A673 (cell line): ENCODE results near the gene FGGY. TPM values are rescaled to one million over a fixed set of nuclear protein-coding genes. Genes with fewer than 3 reads are reported as not detected.

ENCODE experiments used
- BruUV-seq: library from RNA; stranded (reverse); fragments of 400-500 nt; replicated peaks from 2 replicates; lab custom pipeline; 2021; lab: Mats Ljungman, UMichigan
- CTCF ChIA-PET: fragments of 300-600 bp; sonication (Branson Sonifier 250); formaldehyde crosslinking; loops from one replicate; lab custom pipeline; 2022; ENCODE audit warnings: antibody characterized with exemption; lab: Charles Lee
- POLR2A ChIA-PET: fragments of 300-600 bp; sonication (Branson Sonifier 250); formaldehyde crosslinking; loops from one replicate; lab custom pipeline; 2022; ENCODE audit warnings: antibody characterized with exemption; ENCODE audit not compliant: low non-redundant PET; lab: Charles Lee
- DNase-seq: peaks from one replicate; pipeline ENCODE4 v3.0.0-alpha.2; 2015; ENCODE audit warnings: low spot score
- H3K27ac ChIP-seq: fragments of 200-600 bp; sonication (generic); 2 replicates; pipeline ENCODE4 v1.5.1; 2016; ENCODE audit warnings: mixed run types, low read depth, mild to moderate bottlenecking, mixed read lengths, antibody characterized with exemption, low read length; ENCODE audit not compliant: poor library complexity, severe bottlenecking
- H3K27me3 ChIP-seq: fragments of 200-600 bp; sonication (generic); replicated peaks from 2 replicates; pipeline ENCODE4 v1.6.1; 2017; ENCODE audit warnings: mixed run types, low read depth, mild to moderate bottlenecking, mixed read lengths, antibody characterized with exemption, low read length; ENCODE audit not compliant: insufficient read depth, poor library complexity
- H3K36me3 ChIP-seq: fragments of 200-600 bp; sonication (generic); 2 replicates; pipeline ENCODE4 v1.6.1; 2016; ENCODE audit warnings: mixed run types, mild to moderate bottlenecking, mixed read lengths, antibody characterized with exemption, low read length; ENCODE audit not compliant: insufficient read depth, poor library complexity, severe bottlenecking
- H3K4me1 ChIP-seq: fragments of 200-600 bp; sonication (generic); 2 replicates; pipeline ENCODE4 v1.6.1; 2017; ENCODE audit warnings: mixed run types, mild to moderate bottlenecking, mixed read lengths, antibody characterized with exemption, low read length; ENCODE audit not compliant: insufficient read depth, poor library complexity, severe bottlenecking
- H3K4me3 ChIP-seq: fragments of 200-600 bp; sonication (generic); 2 replicates; pipeline ENCODE4 v1.5.1; 2016; ENCODE audit warnings: low read depth, mixed run types, mild to moderate bottlenecking, mixed read lengths, low read length; ENCODE audit not compliant: poor library complexity, severe bottlenecking
- H3K9me3 ChIP-seq: fragments of 200-600 bp; sonication (generic); 2 replicates; pipeline ENCODE4 v1.6.1; 2016; ENCODE audit warnings: mixed run types, low read depth, mild to moderate bottlenecking, mixed read lengths, antibody characterized with exemption, low read length; ENCODE audit not compliant: poor library complexity, severe bottlenecking
- EZH2 ChIP-seq: fragments of 200-600 bp; sonication (generic); IDR thresholded peaks from 2 replicates; pipeline ENCODE4 v1.6.1; 2017; ENCODE audit warnings: borderline replicate concordance, low read depth, mild to moderate bottlenecking, mixed read lengths, antibody characterized with exemption, low read length; ENCODE audit not compliant: poor library complexity, severe bottlenecking
- intact Hi-C: fragments of 100-400 bp; cut with micrococcal nuclease; formaldehyde crosslinking; loops from one replicate; pipeline ENCODE4 v1.10.0; 2022; ENCODE audit not compliant: unreplicated experiment
- total RNA-seq: library from RNA; stranded (reverse); gene quantifications from 2 replicates; pipeline ENCODE4 v1.2.3, GENCODE V29; 2021
- TF ChIP-seq, protein P1 (sequence below): fragments of 300-800, 200-600 bp; sonication (generic); conservative IDR thresholded peaks from 2 replicates; pipeline ENCODE4 v1.5.1; 2017; ENCODE audit warnings: low read depth, mild to moderate bottlenecking, antibody characterized with exemption, low read length, moderate library complexity, mixed read lengths

FGGY gene
- total RNA-seq, 1 experiment from 2014 or later: 2.6 TPM

GRCh38 chr1:59752556-59753414 lies 455.9 kb downstream of the FGGY start:
- H3K9me3 ChIP-seq: no peaks in the 10 kb centered on the region
- intact Hi-C loops: loop anchor here (10.0 kb wide), 1 partner anchor 238 kb away; no protein-coding TSS in a partner anchor
- ChIA-PET CTCF (interaction anchor here (0.5 kb wide), 1 partner anchor 307 kb away, joined by 4 read pairs; no protein-coding TSS in a partner anchor), POLR2A (no interaction called here)
- TF ChIP-seq EZH2: no peak
- TF ChIP-seq, protein P1, sequence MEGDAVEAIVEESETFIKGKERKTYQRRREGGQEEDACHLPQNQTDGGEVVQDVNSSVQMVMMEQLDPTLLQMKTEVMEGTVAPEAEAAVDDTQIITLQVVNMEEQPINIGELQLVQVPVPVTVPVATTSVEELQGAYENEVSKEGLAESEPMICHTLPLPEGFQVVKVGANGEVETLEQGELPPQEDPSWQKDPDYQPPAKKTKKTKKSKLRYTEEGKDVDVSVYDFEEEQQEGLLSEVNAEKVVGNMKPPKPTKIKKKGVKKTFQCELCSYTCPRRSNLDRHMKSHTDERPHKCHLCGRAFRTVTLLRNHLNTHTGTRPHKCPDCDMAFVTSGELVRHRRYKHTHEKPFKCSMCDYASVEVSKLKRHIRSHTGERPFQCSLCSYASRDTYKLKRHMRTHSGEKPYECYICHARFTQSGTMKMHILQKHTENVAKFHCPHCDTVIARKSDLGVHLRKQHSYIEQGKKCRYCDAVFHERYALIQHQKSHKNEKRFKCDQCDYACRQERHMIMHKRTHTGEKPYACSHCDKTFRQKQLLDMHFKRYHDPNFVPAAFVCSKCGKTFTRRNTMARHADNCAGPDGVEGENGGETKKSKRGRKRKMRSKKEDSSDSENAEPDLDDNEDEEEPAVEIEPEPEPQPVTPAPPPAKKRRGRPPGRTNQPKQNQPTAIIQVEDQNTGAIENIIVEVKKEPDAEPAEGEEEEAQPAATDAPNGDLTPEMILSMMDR: no peak
- BruUV-seq: no TSS peak
- no peak overlapping the region for H3K27ac ChIP-seq
- no peaks in the 10 kb centered on the region for H3K36me3 ChIP-seq
- peaks cover 4% of the 10 kb centered on the region for H3K4me1 ChIP-seq
- H3K27me3 ChIP-seq: no peaks in the 10 kb centered on the region
- no peak for DNase-seq
- no peak overlapping the region for H3K4me3 ChIP-seq

DNA sequence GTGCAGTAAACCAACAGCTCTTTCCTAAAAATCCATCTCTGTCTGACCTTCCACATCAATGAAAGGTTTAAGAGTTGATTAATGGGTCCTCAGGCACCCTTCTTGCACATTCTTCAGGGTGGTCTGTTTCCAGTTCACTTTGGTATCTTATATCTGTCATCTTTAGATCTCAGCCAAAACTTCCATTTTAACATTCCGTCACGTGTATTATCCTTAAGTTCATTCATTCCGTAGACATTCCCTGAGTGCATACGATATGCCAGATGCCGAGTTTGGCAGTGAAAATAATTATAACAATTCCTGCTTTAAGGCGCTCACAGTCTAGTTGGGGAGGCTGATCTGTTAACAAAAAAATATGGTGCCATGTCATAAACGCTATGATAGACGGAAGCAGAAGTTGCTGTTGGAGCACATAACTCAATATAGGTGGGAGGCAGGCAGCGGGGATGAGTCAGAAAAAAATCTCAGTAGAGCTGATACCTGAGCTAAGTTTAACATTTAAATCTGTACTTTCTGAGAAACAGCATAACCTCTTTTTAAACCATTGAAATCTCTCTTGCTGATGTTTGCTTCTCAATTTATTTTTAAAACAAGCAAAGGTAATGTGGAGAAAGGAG lies 458.3 kb downstream of the FGGY start:
- no peak for DNase-seq
- Histone ChIP-seq H3K36me3 (no peaks in the 10 kb centered on the region), H3K27ac (no peak overlapping the region), H3K4me3 (no peak overlapping the region), H3K4me1 (peaks cover 13% of the 10 kb centered on the region), H3K27me3 (no peaks in the 10 kb centered on the region), H3K9me3 (no peaks in the 10 kb centered on the region)
- ChIA-PET CTCF (no interaction called here), POLR2A (no interaction called here)
- intact Hi-C loops: loop anchor here (5.0 to 10.0 kb wide), 4 partner anchors 53 to 1238 kb away; no protein-coding TSS in a partner anchor
- TF ChIP-seq, protein P1: no peak
- no peak for TF ChIP-seq EZH2
- no TSS peak for BruUV-seq

GRCh38 chr1:59757197-59757747 lies 460.4 kb downstream of the FGGY start:
- TF ChIP-seq, protein P1: no peak
- TF ChIP-seq EZH2: no peak
- intact Hi-C loops: loop anchor here (5.0 to 10.0 kb wide), 4 partner anchors 55 to 1240 kb away; no protein-coding TSS in a partner anchor
- Histone ChIP-seq H3K27ac (no peak overlapping the region), H3K4me1 (peaks cover 27% of the 10 kb centered on the region), H3K27me3 (no peaks in the 10 kb centered on the region), H3K4me3 (no peak overlapping the region), H3K9me3 (no peaks in the 10 kb centered on the region), H3K36me3 (no peaks in the 10 kb centered on the region)
- ChIA-PET CTCF (no interaction called here), POLR2A (no interaction called here)
- no peak for DNase-seq
- no TSS peak for BruUV-seq
